ENCODE results near the gene TRIM71.
"Not testable (repeated sequence)": the region's sequence is repeated elsewhere in the genome, so short reads cannot be mapped to it uniquely, and the experiment has no call there.

The TRIM71 gene

DNA sequence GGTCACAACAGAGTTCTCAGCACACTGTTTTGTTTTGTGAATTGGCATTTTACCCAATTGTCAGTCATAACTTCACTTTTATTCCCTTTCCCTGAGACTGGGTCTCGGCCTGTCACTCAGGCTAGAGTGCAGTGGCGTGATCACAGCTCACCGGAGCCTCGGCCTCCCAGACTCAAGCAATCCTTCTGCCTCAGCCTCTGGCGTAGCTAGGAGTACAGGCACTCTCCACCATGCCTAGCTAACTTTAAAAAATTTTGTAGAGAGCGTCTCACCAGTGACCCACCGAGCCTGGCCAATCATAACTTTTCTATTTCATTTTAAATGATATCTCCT is 26.5 kb downstream of the TRIM71 start:
- no peak for DNase-seq

DNA sequence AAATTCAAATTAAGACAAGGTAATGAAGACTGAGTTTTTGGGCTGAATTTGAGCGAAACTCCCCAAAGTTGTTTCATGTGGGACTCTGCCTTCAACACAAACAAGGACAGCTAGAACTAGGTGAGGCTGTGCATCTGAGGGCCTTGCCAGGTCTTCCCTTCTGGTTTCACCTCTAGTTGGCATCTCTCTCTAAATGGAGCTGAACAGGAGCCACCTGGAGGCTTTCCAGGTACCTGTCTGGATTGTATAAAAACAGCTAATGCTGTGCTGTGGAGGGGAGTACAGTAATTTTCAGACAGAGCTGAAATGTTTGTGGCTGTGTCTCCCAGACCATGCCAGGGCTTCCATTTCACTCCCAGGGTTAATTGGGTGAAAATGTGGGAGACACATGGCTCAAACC is 27.1 kb downstream of the TRIM71 start:
- DNase-seq: no peak

DNA sequence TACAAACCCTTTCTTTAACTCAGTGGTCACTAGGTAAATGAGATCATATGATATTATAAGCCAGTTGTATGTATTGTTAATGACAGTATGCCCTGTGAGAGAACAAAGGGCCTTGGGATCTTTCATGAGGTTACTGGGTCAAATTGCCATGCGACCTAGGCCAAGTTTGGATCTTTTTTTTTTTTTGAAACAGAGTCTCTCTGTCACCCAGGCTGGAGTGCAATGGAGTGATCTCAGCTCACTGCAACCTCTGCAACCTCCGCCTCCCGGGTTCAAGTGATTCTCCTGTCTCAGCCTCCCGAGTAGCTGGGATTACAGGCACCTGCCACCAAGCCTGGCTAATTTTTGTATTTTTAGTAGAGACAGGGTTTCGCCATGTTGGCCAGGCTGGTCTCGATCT is 27.7 kb downstream of the TRIM71 start:
- DNase-seq: not testable (repeated sequence)

DNA sequence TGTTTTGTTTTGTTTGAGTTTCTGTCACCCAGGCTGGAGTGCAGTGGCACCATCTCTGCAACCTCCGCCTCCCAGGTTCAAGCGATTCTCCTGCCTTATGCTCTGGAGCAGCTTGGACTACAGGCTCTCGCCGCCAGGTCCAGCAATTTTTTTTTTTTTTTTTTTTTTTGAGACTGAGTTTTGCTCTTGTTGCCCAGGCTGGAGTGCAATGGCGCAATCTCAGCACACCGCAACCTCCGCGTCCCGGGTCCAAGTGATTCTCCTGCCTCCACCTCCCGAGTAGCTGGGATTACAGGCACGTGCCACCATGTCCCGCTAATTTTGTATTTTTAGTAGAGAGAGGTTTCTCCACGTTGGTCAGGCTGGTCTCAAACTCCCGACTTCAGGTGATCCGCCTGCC is 29.2 kb downstream of the TRIM71 start:
- DNase-seq: not testable (repeated sequence)

GRCh38 chr3:32847528-32847927 is 29.7 kb downstream of the TRIM71 start:
- no peak for DNase-seq

DNA sequence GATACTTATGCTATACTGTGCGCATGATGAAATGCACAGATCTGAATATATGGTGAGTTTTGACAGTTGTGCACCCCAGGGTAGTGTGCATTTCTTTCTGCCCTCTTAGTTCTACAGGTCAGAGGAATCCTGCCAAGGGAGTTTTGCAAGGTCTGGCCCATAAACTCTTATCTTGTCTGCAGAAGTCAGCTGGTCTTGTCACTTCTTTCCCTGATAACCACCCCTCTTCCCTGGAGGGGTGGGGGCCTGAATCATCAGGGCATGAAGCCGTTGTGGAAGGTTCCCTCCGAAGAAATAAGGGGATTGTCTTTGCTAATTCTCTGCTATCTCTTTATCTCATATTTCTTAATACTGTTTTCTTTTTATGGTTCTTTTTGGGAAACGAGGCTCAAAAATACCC is 30.4 kb downstream of the TRIM71 start:
- DNase-seq: no peak

DNA sequence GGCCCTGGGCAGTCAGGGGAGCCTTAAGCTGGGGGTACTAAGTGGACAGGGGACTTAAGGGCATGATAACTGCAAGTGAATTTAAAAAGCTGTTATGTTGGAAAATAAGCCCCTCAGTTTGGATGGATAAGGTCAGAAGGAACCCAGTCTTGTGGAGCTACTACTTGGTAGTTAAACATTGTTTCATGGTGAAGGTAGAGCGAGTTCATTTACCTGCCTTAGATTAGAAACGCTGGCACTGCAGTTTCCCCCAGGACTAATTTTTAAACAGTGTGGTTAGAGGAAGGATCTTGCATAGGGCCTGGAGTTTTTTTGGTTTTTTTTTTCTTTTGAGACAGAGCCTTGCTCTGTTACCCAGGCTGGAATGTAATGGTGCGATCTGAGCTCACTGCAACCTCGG is 31.2 kb downstream of the TRIM71 start:
- no peak for DNase-seq

GRCh38 chr3:32850226-32850625 is 32.4 kb downstream of the TRIM71 start:
- DNase-seq: no peak

GRCh38 chr3:32850636-32851035 is 32.8 kb downstream of the TRIM71 start:
- no peak for DNase-seq

GRCh38 chr3:32852146-32852545 is 34.3 kb downstream of the TRIM71 start:
- no peak for DNase-seq

GRCh38 chr3:32855350-32855953 is 37.7 kb downstream of the TRIM71 start:
- DNase-seq: no peak

- no peak for DNase-seq
Observed at GRCh38 chr3:32856355-32856889, 38.6 kb downstream of the TRIM71 start.

DNA sequence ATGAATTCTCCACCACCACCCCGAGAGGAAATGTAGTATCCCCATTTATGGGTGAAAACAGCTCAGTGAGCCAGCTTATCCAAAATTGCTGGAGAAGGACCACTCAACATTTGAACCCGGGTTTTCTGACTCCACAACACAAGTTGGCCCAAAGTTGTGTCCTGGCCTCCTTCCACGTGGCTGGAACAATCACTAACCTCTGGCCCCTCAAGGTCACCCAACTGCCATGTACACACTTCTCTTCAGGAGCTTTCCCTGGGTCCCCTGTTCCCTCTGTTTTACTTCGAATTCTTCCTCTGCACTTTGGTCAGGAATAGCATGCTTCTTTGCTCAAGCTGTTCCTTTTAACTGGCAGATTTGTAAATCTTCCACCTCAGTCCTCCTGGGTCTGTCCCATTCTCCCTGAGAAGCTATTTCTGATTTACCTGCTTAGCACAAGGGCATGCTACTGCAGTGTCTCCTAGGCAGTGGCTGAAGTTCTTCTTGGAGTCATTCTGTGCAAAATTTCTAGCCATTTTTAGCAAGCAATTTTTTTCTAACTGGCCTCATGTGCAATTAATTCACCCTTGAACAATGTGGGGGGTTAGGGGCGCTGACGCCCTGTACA is 39.2 kb downstream of the TRIM71 start:
- no peak for DNase-seq

DNA sequence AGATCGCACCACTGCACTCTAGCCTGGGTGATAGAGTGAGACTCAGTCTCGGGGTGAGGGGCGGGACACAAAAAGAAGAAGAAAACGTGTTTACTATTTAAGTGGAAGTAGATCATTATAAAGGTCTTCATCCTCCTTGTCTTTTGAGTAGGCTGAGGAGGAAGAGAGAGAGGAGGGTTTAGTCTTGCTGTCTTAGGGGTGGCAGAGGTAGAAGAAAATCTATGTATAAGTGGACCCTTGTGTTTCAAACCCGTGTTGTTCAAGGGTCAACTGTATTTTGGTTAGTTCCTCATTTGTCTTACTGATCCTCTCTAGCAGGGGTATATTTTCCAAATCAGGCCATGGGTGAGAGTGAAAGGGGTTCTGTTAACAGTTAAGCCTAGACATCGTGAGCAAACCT is 40.1 kb downstream of the TRIM71 start:
- DNase-seq: no peak

DNA sequence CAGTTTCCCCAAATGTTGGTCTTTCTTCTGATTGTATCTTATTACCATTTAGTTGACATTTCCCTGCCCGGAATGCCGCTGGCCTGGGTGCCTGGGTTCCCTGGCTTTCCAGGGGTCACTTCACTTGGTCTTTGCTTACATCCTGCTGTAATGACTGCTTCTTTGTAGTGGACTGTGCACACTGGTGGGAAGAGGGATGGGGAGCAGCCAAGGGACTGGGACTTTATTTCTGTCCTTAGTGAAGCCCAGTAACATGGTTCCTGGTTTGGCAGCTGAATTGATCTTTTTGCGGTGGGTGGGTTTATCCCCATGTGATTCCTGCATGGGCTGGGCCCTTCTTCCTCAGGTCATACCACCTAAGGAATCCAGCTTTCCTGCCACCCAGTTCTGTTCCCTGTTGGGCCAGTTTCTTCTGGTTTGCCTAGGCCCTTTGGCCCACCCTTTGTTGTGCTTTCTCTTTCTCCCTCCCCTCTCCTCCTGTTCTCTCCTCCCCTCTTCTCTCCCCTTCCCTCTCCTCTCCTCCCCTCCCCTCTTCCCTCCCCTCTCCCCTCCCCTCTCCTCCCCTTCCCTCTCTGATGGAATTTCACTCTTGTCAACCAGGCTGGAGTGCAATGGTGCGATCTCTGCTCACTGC is 41.9 kb downstream of the TRIM71 start:
- DNase-seq: no peak

- no peak for DNase-seq
Observed at GRCh38 chr3:32860499-32860898, 42.7 kb downstream of the TRIM71 start.

DNA sequence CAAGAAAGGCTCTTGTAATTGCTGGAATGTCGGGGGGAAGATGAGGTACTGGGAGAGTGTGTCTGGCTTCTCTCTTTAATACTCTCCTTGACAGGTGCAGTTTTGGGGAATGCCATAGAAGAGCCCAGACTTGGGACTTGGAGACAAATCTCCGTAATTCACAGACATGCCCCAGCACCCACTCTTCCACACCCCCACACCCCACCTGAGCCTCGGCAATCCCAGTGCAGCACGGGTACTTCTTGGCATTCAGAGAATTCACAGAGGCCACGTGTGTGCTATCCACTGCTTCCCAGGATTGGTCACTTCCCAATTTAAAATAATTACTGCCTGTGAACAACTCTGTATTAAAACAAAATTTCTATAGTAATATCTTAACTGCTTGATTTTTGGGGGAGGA is 43.9 kb downstream of the TRIM71 start:
- no peak for DNase-seq

DNA sequence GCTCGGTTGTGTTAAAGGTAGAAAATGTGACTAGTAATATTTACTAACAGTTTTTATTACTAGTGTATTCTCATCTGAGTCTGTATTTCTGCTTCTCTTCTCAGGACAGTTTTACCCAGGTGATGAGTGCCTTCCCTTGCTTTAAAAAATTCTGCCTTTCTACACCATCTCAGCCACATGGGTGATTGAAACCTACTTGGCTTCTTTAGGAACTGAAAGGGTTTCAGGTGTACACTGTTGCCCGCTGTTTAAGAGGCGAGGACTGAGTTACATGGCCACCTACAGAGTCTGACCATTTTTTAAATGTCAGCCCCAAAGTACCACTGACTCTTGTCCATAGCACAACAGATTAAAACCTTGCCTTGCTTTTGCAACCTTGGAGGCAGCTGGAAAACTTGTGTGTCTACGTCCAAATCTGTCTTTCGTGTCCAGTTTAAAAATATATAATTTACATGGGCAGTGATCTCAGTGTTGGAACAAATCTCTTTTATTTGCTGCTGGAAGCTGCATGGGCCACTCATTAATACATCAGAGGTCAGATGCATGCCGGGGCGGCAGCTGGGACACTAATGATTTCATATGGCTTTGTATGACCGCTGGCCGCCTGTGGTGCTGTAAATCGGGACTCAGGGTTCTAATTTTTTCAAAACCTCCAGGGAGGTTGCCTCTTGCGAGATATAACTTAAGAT is 44.6 kb downstream of the TRIM71 start:
- no peak for DNase-seq

GRCh38 chr3:32862936-32863487 is 45.2 kb downstream of the TRIM71 start:
- no peak for DNase-seq

DNA sequence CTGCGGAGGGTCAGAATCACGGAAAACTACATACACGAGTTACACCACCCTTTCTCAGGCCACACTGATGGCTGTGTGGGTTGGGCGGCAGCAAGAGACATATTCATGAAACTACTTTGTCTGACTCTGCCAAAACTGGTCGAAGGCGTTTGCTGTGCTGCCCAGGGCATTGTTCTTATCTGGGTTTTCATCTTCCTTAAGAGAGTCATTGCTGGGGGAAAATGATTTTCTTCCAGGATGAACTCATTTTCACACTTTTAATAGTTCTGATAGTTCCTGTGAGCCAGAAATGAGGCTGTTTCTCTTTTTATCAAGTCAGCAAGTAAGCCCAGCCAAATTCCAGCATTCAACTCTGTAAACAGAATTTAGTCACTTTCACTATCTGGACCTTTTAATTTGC is 47.6 kb downstream of the TRIM71 start:
- DNase-seq: no peak

- no peak for DNase-seq
Observed at GRCh38 chr3:32866533-32866932, 48.7 kb downstream of the TRIM71 start.

GRCh38 chr3:32867954-32868353 is 50.2 kb downstream of the TRIM71 start:
- no peak for DNase-seq

- DNase-seq: no peak
Observed at GRCh38 chr3:32868719-32869512, 51.1 kb downstream of the TRIM71 start.
